Mesenchymal stem cell (in vitro differentiated cells and primary cell): Measurements from ENCODE around the gene CCDC97.

Experiments
- DNase-seq: peaks from one replicate; pipeline ENCODE4 v3.0.0-alpha.2; 2013
- H2AFZ ChIP-seq: one replicate; pipeline ENCODE4 v1.6.1; 2013; ENCODE audit warnings: low read depth, mild to moderate bottlenecking, control low read depth, inconsistent platforms, low read length, moderate library complexity
- H2AK5ac ChIP-seq: 2 replicates; pipeline ENCODE4 v1.6.1; 2013; ENCODE audit warnings: low read length, moderate library complexity, mild to moderate bottlenecking, inconsistent platforms; ENCODE audit not compliant: severe bottlenecking
- H2BK120ac ChIP-seq: one replicate; pipeline ENCODE4 v1.6.1; 2013; ENCODE audit warnings: low read depth, mild to moderate bottlenecking, inconsistent platforms, low read length, moderate library complexity
- H2BK12ac ChIP-seq, 2 experiments: one replicate each; pipeline ENCODE4 v1.6.1; 2013; ENCODE audit warnings: inconsistent platforms in 2 of 2, low read length in 2 of 2, mild to moderate bottlenecking in 2 of 2, moderate library complexity in 2 of 2, control low read depth in 1 of 2
- H2BK15ac ChIP-seq: one replicate; pipeline ENCODE4 v1.6.1; 2013; ENCODE audit warnings: mild to moderate bottlenecking, low read depth, inconsistent platforms; ENCODE audit not compliant: poor library complexity, severe bottlenecking
- H2BK5ac ChIP-seq: 2 replicates; pipeline ENCODE4 v1.6.1; 2013; ENCODE audit warnings: low read depth, mild to moderate bottlenecking, low read length, control low read depth, inconsistent platforms; ENCODE audit not compliant: poor library complexity, severe bottlenecking
- H3K14ac ChIP-seq, 2 experiments: one replicate each; pipeline ENCODE4 v1.6.1; 2013; ENCODE audit warnings: inconsistent platforms in 2 of 2, low read length in 2 of 2, control low read depth in 1 of 2, mild to moderate bottlenecking in 1 of 2, moderate library complexity in 1 of 2
- H3K18ac ChIP-seq, 2 experiments: one replicate each; pipeline ENCODE4 v1.6.1; 2013; ENCODE audit warnings: inconsistent platforms in 2 of 2, low read length in 2 of 2, control low read depth in 1 of 2, low read depth in 1 of 2, mild to moderate bottlenecking in 1 of 2
- H3K23ac ChIP-seq, 2 experiments: one replicate each; pipeline ENCODE4 v1.6.1; 2013; ENCODE audit warnings: inconsistent platforms in 2 of 2, low read length in 2 of 2, mild to moderate bottlenecking in 2 of 2, moderate library complexity in 2 of 2, control low read depth in 1 of 2
- H3K27ac ChIP-seq: 2 replicates; pipeline ENCODE4 v1.5.1; 2013; ENCODE audit warnings: mild to moderate bottlenecking, moderate library complexity, low read length, control low read depth, inconsistent platforms; ENCODE audit not compliant: poor library complexity, severe bottlenecking
- H3K27me3 ChIP-seq, 2 experiments: 2 replicates each; pipeline versions ENCODE4 v1.6.1 to v1.7.0; 2013; ENCODE audit warnings: low read length in 2 of 2, mild to moderate bottlenecking in 2 of 2, moderate library complexity in 2 of 2, control low read depth in 1 of 2, inconsistent platforms in 1 of 2; ENCODE audit not compliant: control insufficient read depth in 1 of 2, insufficient read depth in 1 of 2
- H3K36me3 ChIP-seq, 2 experiments: 2 replicates each; pipeline versions ENCODE4 v1.6.1 to v1.7.0; 2013; ENCODE audit warnings: low read length in 2 of 2, control low read depth in 1 of 2, inconsistent platforms in 1 of 2, low read depth in 1 of 2, mild to moderate bottlenecking in 1 of 2; ENCODE audit not compliant: insufficient read depth in 2 of 2, control insufficient read depth in 1 of 2
- H3K4ac ChIP-seq, 2 experiments: one replicate each; pipeline ENCODE4 v1.6.1; 2013; ENCODE audit warnings: inconsistent platforms in 2 of 2, low read length in 2 of 2, mild to moderate bottlenecking in 2 of 2, moderate library complexity in 2 of 2, control low read depth in 1 of 2, low read depth in 1 of 2
- H3K4me1 ChIP-seq: 2 replicates; pipeline ENCODE4 v1.6.1; 2013; ENCODE audit warnings: low read depth, low read length, control low read depth; ENCODE audit not compliant: control insufficient read depth, insufficient read depth
- H3K4me2 ChIP-seq: 2 replicates; pipeline ENCODE4 v1.6.1; 2013; ENCODE audit warnings: low read length, mild to moderate bottlenecking, inconsistent platforms; ENCODE audit not compliant: poor library complexity, severe bottlenecking
- H3K4me3 ChIP-seq, 2 experiments: 2 replicates each; pipeline versions ENCODE4 v1.5.1 to v1.7.0; 2013; ENCODE audit warnings: low read length in 2 of 2, mild to moderate bottlenecking in 2 of 2, control low read depth in 1 of 2, low read depth in 1 of 2; ENCODE audit not compliant: insufficient read depth in 1 of 2
- H3K79me1 ChIP-seq: replicated peaks from 2 replicates; pipeline ENCODE4 v1.6.1; 2013; ENCODE audit warnings: mild to moderate bottlenecking, control low read depth, low read length, inconsistent platforms; ENCODE audit not compliant: poor library complexity, severe bottlenecking
- H3K9ac ChIP-seq: 2 replicates; pipeline ENCODE4 v1.7.0; 2013; ENCODE audit warnings: mild to moderate bottlenecking, low read length, moderate library complexity
- H3K9me3 ChIP-seq: 2 replicates; pipeline ENCODE4 v1.7.0; 2013; ENCODE audit warnings: mild to moderate bottlenecking, low read length; ENCODE audit not compliant: control insufficient read depth
- H4K8ac ChIP-seq: one replicate; pipeline ENCODE4 v1.6.1; 2013; ENCODE audit warnings: inconsistent platforms, mild to moderate bottlenecking, low read length, moderate library complexity
- H4K91ac ChIP-seq: one replicate; pipeline ENCODE4 v1.6.1; 2013; ENCODE audit warnings: mild to moderate bottlenecking, low read length, inconsistent platforms
- WGBS: methylation state at CpG from one replicate; pipeline ENCODE4 v1.1.7; 2013; ENCODE audit warnings: mixed read lengths; 5-methylcytosine and 5-hydroxymethylcytosine counted together

CCDC97 gene

DNA sequence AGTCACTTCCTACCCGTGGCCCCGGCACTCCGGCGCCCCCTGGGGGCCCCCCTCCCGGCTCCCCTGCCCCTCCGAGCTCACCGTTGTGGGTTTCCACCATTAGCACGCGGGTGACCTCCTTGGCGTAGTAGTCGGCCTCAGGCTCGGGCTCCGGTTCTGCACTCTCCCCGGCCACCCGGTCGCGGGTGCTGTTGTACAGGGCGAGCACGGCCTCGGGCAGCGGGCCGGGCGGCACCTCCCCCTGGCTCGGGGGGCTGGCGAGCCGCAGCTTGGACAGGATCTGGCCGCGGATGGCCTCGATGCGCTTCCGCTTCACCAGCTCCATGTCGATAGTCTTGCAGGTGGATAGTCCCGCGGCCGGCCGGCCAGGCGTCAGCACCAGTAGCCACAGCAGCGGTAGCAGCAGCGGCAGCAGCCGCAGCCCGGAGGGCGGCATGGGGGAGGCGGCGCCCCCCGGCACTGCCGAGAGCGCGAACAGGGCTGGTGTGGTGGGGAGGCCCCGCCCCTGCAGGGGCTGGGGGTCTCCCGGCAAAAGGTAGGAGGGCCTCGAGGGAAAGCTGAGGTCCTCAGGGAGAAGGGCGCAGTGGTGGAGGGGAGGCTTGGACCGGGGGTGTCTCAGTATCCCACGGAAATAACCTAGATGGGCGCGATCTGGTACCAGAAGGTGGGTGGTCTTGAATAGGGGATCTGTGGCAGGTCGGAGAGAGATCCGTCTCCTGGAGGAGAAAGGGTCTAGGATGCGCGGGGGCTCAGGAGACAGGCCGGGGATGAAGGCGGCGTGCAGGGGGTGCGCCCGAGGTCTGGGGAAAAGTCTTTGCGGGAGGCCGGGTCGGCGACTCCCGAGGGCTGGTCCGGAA lies 42.9 kb downstream of the CCDC97 start:
- peak overlapping the region; percentile 93 for H2BK120ac ChIP-seq
- peak overlapping the region in 1 of 2 experiments; percentile 84 for H2BK12ac ChIP-seq
- peak overlapping the region; percentile 90 to 91 for H3K4ac ChIP-seq
- no peak overlapping the region for H3K27ac ChIP-seq
- DNase-seq, result peak; percentile 73
- no peaks in the 10 kb centered on the region for H3K27me3 ChIP-seq
- H3K36me3 ChIP-seq, result peaks cover 4 to 14% of the 10 kb centered on the region in 2 experiments
- H3K79me1 ChIP-seq, result peaks cover 16% of the 10 kb centered on the region
- H4K91ac ChIP-seq, result peak overlapping the region; percentile 78
- peak overlapping the region; percentile 96 to 98 for H3K18ac ChIP-seq
- H2BK15ac ChIP-seq, result peak overlapping the region; percentile 82
- H3K4me2 ChIP-seq, result peak overlapping the region; percentile 98
- peak overlapping the region; percentile 33 for H2BK5ac ChIP-seq
- H2AK5ac ChIP-seq, result no peak overlapping the region
- H3K4me1 ChIP-seq, result peaks cover 14% of the 10 kb centered on the region
- H3K14ac ChIP-seq, result peak overlapping the region in 1 of 2 experiments; percentile 98
- WGBS, result under 1% methylated on average over 69 of the region's 71 CpGs
- H3K9ac ChIP-seq, result peak overlapping the region; percentile 90
- H3K4me3 ChIP-seq, result peak overlapping the region; percentile 84 to 99
- no peaks in the 10 kb centered on the region for H3K9me3 ChIP-seq
- peak overlapping the region in 1 of 2 experiments; percentile 99 for H3K23ac ChIP-seq
- peak overlapping the region; percentile 87 for H4K8ac ChIP-seq
- peak overlapping the region; percentile 0 for H2AFZ ChIP-seq

- peak within 1 kb of the TSS in 1 of 2 experiments; percentile 84 for H2BK12ac ChIP-seq
- peak within 1 kb of the TSS; percentile 33 for H2BK5ac ChIP-seq
- H3K27me3 ChIP-seq, result no peaks in the 10 kb centered on the region
- peak within 1 kb of the TSS in 1 of 2 experiments; percentile 98 for H3K14ac ChIP-seq
- peak within 1 kb of the TSS; percentile 84 to 99 for H3K4me3 ChIP-seq
- H2AK5ac ChIP-seq, result no peak within 1 kb of the TSS
- 1% methylated on average over 48 of the region's 78 CpGs for WGBS
- peak within 1 kb of the TSS in 1 of 2 experiments; percentile 99 for H3K23ac ChIP-seq
- H4K91ac ChIP-seq, result peak within 1 kb of the TSS; percentile 78
- peak within 1 kb of the TSS; percentile 87 for H4K8ac ChIP-seq
- peak; percentile 90 for DNase-seq
- H3K18ac ChIP-seq, result peak within 1 kb of the TSS; percentile 96 to 98
- H3K4me1 ChIP-seq, result peaks cover 12% of the 10 kb centered on the region
- H3K27ac ChIP-seq, result no peak within 1 kb of the TSS
- H2BK15ac ChIP-seq, result peak within 1 kb of the TSS; percentile 82
- peak within 1 kb of the TSS; percentile 0 for H2AFZ ChIP-seq
- peaks cover 0 to 11% of the 10 kb centered on the region in 2 experiments for H3K36me3 ChIP-seq
- H3K79me1 ChIP-seq, result peaks cover 11% of the 10 kb centered on the region
- H3K9ac ChIP-seq, result peak within 1 kb of the TSS; percentile 90
- H3K9me3 ChIP-seq, result no peaks in the 10 kb centered on the region
- H3K4me2 ChIP-seq, result peak within 1 kb of the TSS; percentile 98
- peak within 1 kb of the TSS; percentile 90 to 91 for H3K4ac ChIP-seq
- peak within 1 kb of the TSS; percentile 93 for H2BK120ac ChIP-seq
Measured at GRCh38 chr19:41353466-41354342, 43.7 kb downstream of the CCDC97 start, which contains the start of gene TGFB1. TSS of gene TGFB1 (minus strand) at chr19:41353922. CDS start at chr19:41353044, 878 bp downstream.

- H3K4me1 ChIP-seq, result peaks cover 10% of the 10 kb centered on the region
- H3K18ac ChIP-seq, result peak overlapping the region in 1 of 2 experiments; percentile 54
- H3K36me3 ChIP-seq, result peaks cover 0 to 11% of the 10 kb centered on the region in 2 experiments
- peak overlapping the region in 1 of 2 experiments; percentile 55 for H3K4ac ChIP-seq
- no peak for DNase-seq
- H3K79me1 ChIP-seq, result peaks cover 6% of the 10 kb centered on the region
- H3K4me2 ChIP-seq, result peak overlapping the region; percentile 34
- H3K27me3 ChIP-seq, result no peaks in the 10 kb centered on the region
- peak overlapping the region in 1 of 2 experiments; percentile 73 for H3K14ac ChIP-seq
- H2BK12ac ChIP-seq, result peak overlapping the region in 1 of 2 experiments; percentile 75
- peak overlapping the region; percentile 3 for H4K91ac ChIP-seq
- no peak overlapping the region for H2BK15ac ChIP-seq
- peak overlapping the region; percentile 10 to 63 for H3K4me3 ChIP-seq
- H2BK5ac ChIP-seq, result no peak overlapping the region
- no peak overlapping the region for H4K8ac ChIP-seq
- H2BK120ac ChIP-seq, result no peak overlapping the region
- 96% methylated on average over 21 of the region's 23 CpGs for WGBS
- H3K9me3 ChIP-seq, result no peaks in the 10 kb centered on the region
- no peak overlapping the region for H2AFZ ChIP-seq
- peak overlapping the region; percentile 70 for H3K9ac ChIP-seq
- H3K23ac ChIP-seq, result peak overlapping the region in 1 of 2 experiments; percentile 81
- H2AK5ac ChIP-seq, result no peak overlapping the region
- no peak overlapping the region for H3K27ac ChIP-seq
Measured at GRCh38 chr19:41354343-41354953, 44.5 kb downstream of the CCDC97 start.
